CD1c-positive myeloid dendritic cell (primary cell): Measurements from ENCODE around the gene CERT1.
A peak's percentile ranks its signal among the peaks of the same experiment; 100 is the strongest.

Experiments used
- DNase-seq: peaks from one replicate; pipeline ENCODE4 v3.0.0-alpha.2; 2016; ENCODE audit errors: extremely low spot score

CERT1 gene

GRCh38 chr5:75473463-75473862 lies 38.0 kb downstream of the CERT1 start:
- DNase-seq = no peak

- DNase-seq = no peak
These were observed 38.5 kb downstream of the CERT1 start for GRCh38 chr5:75472973-75473372.

- no peak for DNase-seq
These were observed 40.2 kb downstream of the CERT1 start for GRCh38 chr5:75471193-75471592.

GRCh38 chr5:75469017-75469416 lies 42.4 kb downstream of the CERT1 start:
- DNase-seq = no peak

- no peak for DNase-seq
These were observed 42.8 kb downstream of the CERT1 start for GRCh38 chr5:75468593-75468992.

GRCh38 chr5:75466006-75466716 lies 45.3 kb downstream of the CERT1 start:
- DNase-seq = no peak

GRCh38 chr5:75465480-75465879 lies 45.9 kb downstream of the CERT1 start:
- no peak for DNase-seq

- no peak for DNase-seq
These were observed 47.7 kb downstream of the CERT1 start for GRCh38 chr5:75463726-75464125.

GRCh38 chr5:75461679-75462078 lies 49.8 kb downstream of the CERT1 start:
- peak; percentile 18 for DNase-seq

- no peak for DNase-seq
These were observed 50.4 kb downstream of the CERT1 start for GRCh38 chr5:75460942-75461610.

- DNase-seq = no peak
These were observed 50.9 kb downstream of the CERT1 start for GRCh38 chr5:75460532-75460931.

GRCh38 chr5:75457691-75458090 lies 53.7 kb downstream of the CERT1 start:
- DNase-seq = no peak

GRCh38 chr5:75457161-75457560 lies 54.3 kb downstream of the CERT1 start:
- no peak for DNase-seq

GRCh38 chr5:75450069-75450468 lies 61.4 kb downstream of the CERT1 start:
- DNase-seq = no peak

- no peak for DNase-seq
These were observed 65.4 kb downstream of the CERT1 start for GRCh38 chr5:75446068-75446467.

- DNase-seq = no peak
These were observed 69.9 kb downstream of the CERT1 start for GRCh38 chr5:75441560-75441959.

- DNase-seq = peak; percentile 22
These were observed 72.2 kb downstream of the CERT1 start for GRCh38 chr5:75439276-75439675.

- DNase-seq = no peak
These were observed 72.7 kb downstream of the CERT1 start for GRCh38 chr5:75438722-75439121.

- no peak for DNase-seq
These were observed 76.3 kb downstream of the CERT1 start for GRCh38 chr5:75435096-75435495.

GRCh38 chr5:75433814-75434506 lies 77.5 kb downstream of the CERT1 start:
- no peak for DNase-seq

- DNase-seq = no peak
These were observed 97.2 kb downstream of the CERT1 start for GRCh38 chr5:75414241-75414640.

- no peak for DNase-seq
These were observed 99.1 kb downstream of the CERT1 start for GRCh38 chr5:75412111-75412990.
